ENCODE results near the gene ALDH8A1. TPM values are rescaled to one million over a fixed set of nuclear protein-coding genes. Genes with fewer than 3 reads are reported as not detected.

Gene ALDH8A1
- total RNA-seq, 1 donor from 2014 or later, result 0.53 TPM

DNA sequence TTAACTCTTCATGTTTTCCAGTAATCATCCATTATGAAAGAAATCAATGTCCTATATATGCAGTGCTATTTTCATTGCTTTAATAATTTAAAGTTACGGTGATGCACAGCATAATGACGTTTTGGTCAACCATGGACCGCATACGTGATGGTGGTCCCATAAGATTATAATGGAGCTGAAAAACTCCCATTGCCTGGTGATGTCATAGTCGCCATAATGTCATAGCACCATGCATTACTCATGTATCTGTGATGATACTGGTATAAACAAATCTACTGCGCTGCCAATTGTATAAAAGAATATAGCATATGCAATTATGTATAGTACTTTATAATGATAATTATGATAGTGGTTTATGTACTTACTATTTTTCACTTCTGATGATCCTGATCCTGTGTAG is 42.3 kb upstream of the ALDH8A1 start:
- ATAC-seq (ENCODE audit: low read depth), result no peak
- no peaks in the 10 kb centered on the region for H3K9me3 Mint-ChIP-seq
- no peaks in the 10 kb centered on the region for H3K27me3 Mint-ChIP-seq
- ChIA-PET POLR2A (no interaction called here), CTCF (no interaction called here)
- intact Hi-C loops (cut with micrococcal nuclease), result no loop called here
- H3K4me1 Mint-ChIP-seq, result no peaks in the 10 kb centered on the region
- peaks cover 59% of the 10 kb centered on the region for H3K36me3 Mint-ChIP-seq (ENCODE audit: low read depth)
- TF ChIP-seq, protein P1, sequence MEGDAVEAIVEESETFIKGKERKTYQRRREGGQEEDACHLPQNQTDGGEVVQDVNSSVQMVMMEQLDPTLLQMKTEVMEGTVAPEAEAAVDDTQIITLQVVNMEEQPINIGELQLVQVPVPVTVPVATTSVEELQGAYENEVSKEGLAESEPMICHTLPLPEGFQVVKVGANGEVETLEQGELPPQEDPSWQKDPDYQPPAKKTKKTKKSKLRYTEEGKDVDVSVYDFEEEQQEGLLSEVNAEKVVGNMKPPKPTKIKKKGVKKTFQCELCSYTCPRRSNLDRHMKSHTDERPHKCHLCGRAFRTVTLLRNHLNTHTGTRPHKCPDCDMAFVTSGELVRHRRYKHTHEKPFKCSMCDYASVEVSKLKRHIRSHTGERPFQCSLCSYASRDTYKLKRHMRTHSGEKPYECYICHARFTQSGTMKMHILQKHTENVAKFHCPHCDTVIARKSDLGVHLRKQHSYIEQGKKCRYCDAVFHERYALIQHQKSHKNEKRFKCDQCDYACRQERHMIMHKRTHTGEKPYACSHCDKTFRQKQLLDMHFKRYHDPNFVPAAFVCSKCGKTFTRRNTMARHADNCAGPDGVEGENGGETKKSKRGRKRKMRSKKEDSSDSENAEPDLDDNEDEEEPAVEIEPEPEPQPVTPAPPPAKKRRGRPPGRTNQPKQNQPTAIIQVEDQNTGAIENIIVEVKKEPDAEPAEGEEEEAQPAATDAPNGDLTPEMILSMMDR (IDR thresholded peaks at IDR 0.05), result no peak
- no peak for DNase-seq
- no peak overlapping the region for H3K27ac Mint-ChIP-seq
- H3K4me3 Mint-ChIP-seq, result no peak overlapping the region

DNA sequence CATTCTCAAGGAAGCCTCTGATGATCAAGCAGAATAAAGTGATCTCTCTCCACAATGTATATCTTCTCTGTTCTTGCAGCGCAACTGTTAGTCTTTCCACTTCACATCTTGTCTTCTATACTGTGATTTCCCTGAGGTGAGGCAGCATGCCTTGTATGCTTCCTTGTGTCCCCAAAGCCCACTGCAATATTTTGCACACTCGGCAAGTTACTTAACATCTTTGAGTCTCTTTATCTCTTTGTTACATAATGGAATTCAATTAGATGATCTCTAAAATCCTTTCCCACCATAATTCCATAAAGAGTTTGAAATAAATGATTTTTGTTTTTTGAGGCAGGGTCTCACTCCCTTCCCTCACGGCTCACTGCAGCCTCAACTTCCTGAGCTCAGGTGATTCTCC is 40.4 kb upstream of the ALDH8A1 start:
- Mint-ChIP-seq H3K4me3 (no peak overlapping the region), H3K4me1 (no peaks in the 10 kb centered on the region), H3K27ac (no peak overlapping the region), H3K27me3 (no peaks in the 10 kb centered on the region), H3K36me3 (ENCODE audit: low read depth) (peaks cover 55% of the 10 kb centered on the region), H3K9me3 (no peaks in the 10 kb centered on the region)
- intact Hi-C loops (cut with micrococcal nuclease), result no loop called here
- DNase-seq (no peak), ATAC-seq (ENCODE audit: low read depth) (no peak)
- ChIA-PET POLR2A (no interaction called here), CTCF (no interaction called here)
- TF ChIP-seq, protein P1 (IDR thresholded peaks at IDR 0.05), result no peak

DNA sequence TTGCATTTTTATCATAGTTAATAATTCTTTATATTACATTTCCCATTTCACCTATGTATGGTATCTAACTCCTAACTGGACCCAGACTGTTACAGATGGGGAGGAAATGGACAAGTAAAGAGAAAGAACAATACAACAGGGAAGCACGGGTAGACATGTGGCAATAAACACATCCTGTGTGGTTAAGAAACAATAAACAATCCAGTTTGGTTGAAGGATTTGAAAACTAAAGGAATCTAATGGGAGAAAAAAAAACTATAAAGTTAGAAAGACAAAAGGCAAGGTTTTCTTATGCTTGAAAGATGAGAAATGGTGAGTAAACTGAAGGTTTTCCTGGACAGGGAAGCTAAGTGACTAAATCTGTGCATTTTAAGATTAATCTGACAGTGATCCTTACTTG is 34.9 kb upstream of the ALDH8A1 start:
- intact Hi-C loops (cut with micrococcal nuclease), result no loop called here
- no peaks in the 10 kb centered on the region for H3K9me3 Mint-ChIP-seq
- ATAC-seq (ENCODE audit: low read depth), result no peak
- peaks cover 60% of the 10 kb centered on the region for H3K36me3 Mint-ChIP-seq (ENCODE audit: low read depth)
- H3K27ac Mint-ChIP-seq, result no peak overlapping the region
- ChIA-PET POLR2A (no interaction called here), CTCF (no interaction called here)
- H3K4me1 Mint-ChIP-seq, result peaks cover 6% of the 10 kb centered on the region
- TF ChIP-seq, protein P1 (IDR thresholded peaks at IDR 0.05), result no peak
- H3K4me3 Mint-ChIP-seq, result no peak overlapping the region
- DNase-seq, result no peak
- H3K27me3 Mint-ChIP-seq, result no peaks in the 10 kb centered on the region

DNA sequence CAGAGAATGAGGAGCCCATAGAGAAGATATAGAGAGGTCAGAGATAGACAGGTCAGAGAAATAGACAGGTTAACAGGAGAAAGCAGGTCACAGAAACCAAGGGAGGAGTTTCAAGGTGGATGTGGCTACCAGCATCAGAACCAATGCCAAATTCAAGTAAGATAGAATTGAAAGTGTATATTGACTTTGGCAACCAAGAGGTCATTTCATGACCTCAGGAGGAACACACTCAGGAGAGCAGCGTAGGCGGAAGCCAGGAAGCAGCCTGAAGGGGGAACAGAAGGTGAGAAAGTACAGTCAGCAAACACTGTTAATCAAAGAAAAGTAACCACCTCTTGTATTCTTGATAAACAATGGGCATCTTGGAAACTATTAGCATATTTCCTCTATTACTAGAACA is 33.9 kb upstream of the ALDH8A1 start:
- no peak overlapping the region for H3K4me3 Mint-ChIP-seq
- ChIA-PET CTCF (no interaction called here), POLR2A (no interaction called here)
- intact Hi-C loops (cut with micrococcal nuclease), result no loop called here
- peaks cover 60% of the 10 kb centered on the region for H3K36me3 Mint-ChIP-seq (ENCODE audit: low read depth)
- H3K9me3 Mint-ChIP-seq, result no peaks in the 10 kb centered on the region
- no peaks in the 10 kb centered on the region for H3K27me3 Mint-ChIP-seq
- TF ChIP-seq, protein P1 (IDR thresholded peaks at IDR 0.05), result no peak
- DNase-seq (no peak), ATAC-seq (ENCODE audit: low read depth) (no peak)
- H3K4me1 Mint-ChIP-seq, result peaks cover 7% of the 10 kb centered on the region
- H3K27ac Mint-ChIP-seq, result no peak overlapping the region

DNA sequence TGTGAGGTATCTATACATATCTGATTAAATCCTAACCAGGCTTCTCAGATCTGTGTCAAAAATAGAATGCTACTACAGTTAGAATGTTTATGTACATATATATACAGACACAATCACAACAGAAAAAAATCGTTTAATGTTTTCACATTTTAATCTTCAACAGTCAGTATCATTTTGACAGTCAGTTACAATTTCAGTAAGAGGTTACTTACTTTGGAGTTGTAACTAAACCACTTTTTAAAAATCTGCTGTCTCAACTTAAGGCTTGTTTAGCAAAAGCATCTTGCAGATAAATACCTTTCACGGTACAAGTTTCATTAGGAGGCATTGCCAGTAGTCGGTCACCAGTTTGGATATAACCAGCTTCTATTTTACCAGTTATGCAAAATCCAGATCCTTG is 32.3 kb upstream of the ALDH8A1 start:
- DNase-seq, result no peak
- Mint-ChIP-seq H3K27me3 (no peaks in the 10 kb centered on the region), H3K4me3 (no peak overlapping the region), H3K27ac (no peak overlapping the region), H3K4me1 (peaks cover 7% of the 10 kb centered on the region), H3K9me3 (no peaks in the 10 kb centered on the region), H3K36me3 (ENCODE audit: low read depth) (peaks cover 57% of the 10 kb centered on the region)
- ChIA-PET POLR2A (no interaction called here), CTCF (no interaction called here)
- intact Hi-C loops (cut with micrococcal nuclease), result no loop called here
- ATAC-seq (ENCODE audit: low read depth), result no peak
- TF ChIP-seq, protein P1 (IDR thresholded peaks at IDR 0.05), result no peak
